ENCODE data around the gene CPNE4.

DNA sequence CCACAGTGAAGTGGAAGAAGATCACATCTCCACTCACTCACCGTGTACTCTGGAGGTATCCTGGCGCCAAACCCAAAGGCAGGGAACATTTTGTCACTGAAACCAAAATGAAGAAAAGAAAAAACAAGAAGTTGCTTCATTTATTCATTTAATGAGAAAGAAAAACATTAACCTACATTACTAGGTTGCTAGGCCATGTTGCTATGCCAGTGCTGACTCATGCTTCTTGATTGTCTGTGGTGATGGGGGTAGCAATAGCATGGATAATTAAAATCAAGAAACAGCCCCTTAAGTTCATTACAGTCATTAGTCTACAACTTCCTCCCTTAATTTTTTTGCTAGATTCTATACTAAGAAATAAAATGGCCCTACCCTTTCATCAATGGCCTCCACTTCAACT is 479.4 kb downstream of the CPNE4 start:
- no peak for TF ChIP-seq CTCF (IDR thresholded peaks at IDR 0.05; ENCODE audit: low read depth, low read length, poor library complexity, severe bottlenecking)
- no peak for TF ChIP-seq EZH2phosphoT487 (IDR thresholded peaks at IDR 0.05; ENCODE audit: borderline replicate concordance, low read length)

All from DOHH2 (cell line).